Endothelial cell of umbilical vein (primary cell): ENCODE measurements around the gene GMEB2. TPM values are rescaled to one million over a fixed set of nuclear protein-coding genes. Genes with fewer than 3 reads are reported as not detected.

Experiments used
- BruUV-seq: library from RNA; stranded (reverse); fragments of 400-500 nt; replicated peaks from 2 replicates; lab custom pipeline; 2021; lab: Mats Ljungman, UMichigan
- CTCF ChIA-PET: fragments of 300-600, 350-600 bp; sonication (Branson Sonifier 250); formaldehyde crosslinking; loops from one replicate; lab custom pipeline; 2021; ENCODE audit warnings: antibody characterized with exemption, inconsistent platforms; lab: Charles Lee
- POLR2A ChIA-PET: fragments of 300-600, 350-600 bp; sonication (Branson Sonifier 250); formaldehyde crosslinking; loops from one replicate; lab custom pipeline; 2021; ENCODE audit warnings: antibody characterized with exemption, inconsistent platforms; lab: Charles Lee
- DNase-seq: peaks from one replicate; pipeline ENCODE4 v3.0.0-alpha.2; 2011; ENCODE audit warnings: low read depth, low spot score
- FAIRE-seq: peaks from 2 replicates; lab custom pipeline; 2011; peaks lifted over from hg19 to GRCh38; lab: Jason Lieb, UNC
- H2AFZ ChIP-seq: 2 replicates; pipeline ENCODE4 v1.6.0; 2012; ENCODE audit warnings: low read depth, low read length, control low read depth, inconsistent platforms
- H3K27ac ChIP-seq: 2 replicates; pipeline ENCODE4 v1.5.1; 2011; ENCODE audit warnings: low read depth, mild to moderate bottlenecking, control low read depth, low read length, moderate library complexity; ENCODE audit not compliant: insufficient read depth
- H3K27me3 ChIP-seq, 2 experiments: 2 replicates each; pipeline versions ENCODE4 v1.6.0 to v1.6.1; 2011; ENCODE audit warnings: low read length in 2 of 2, mixed read lengths in 1 of 2; ENCODE audit not compliant: control insufficient read depth in 2 of 2, insufficient read depth in 2 of 2
- H3K36me3 ChIP-seq, 2 experiments: 2 replicates in 1 of 2; 3 replicates in 1 of 2; pipeline ENCODE4 v1.5.1; 2011; ENCODE audit warnings: low read length in 2 of 2, mild to moderate bottlenecking in 1 of 2, moderate library complexity in 1 of 2; ENCODE audit not compliant: control insufficient read depth in 2 of 2, insufficient read depth in 2 of 2; ENCODE audit errors: extremely low read depth in 1 of 2
- H3K4me1 ChIP-seq: 3 replicates; pipeline ENCODE4 v1.5.1; 2011; ENCODE audit warnings: mild to moderate bottlenecking, low read length; ENCODE audit not compliant: control insufficient read depth, insufficient read depth; ENCODE audit errors: extremely low read depth
- H3K4me2 ChIP-seq: 2 replicates; pipeline ENCODE4 v1.6.1; 2011; ENCODE audit warnings: low read length, control low read depth, mixed read lengths; ENCODE audit not compliant: insufficient read depth
- H3K4me3 ChIP-seq, 3 experiments: fragments of 200-600 bp in 1 of 3; sonication (generic), shearing (Covaris generic) in 1 of 3; replicated peaks in 1 of 3; 2 replicates each; pipeline ENCODE4 v1.5.1; 2011 to 2016; ENCODE audit warnings: control low read depth in 3 of 3, low read length in 3 of 3, mild to moderate bottlenecking in 2 of 3, inconsistent platforms in 1 of 3, low read depth in 1 of 3, moderate library complexity in 1 of 3; ENCODE audit not compliant: insufficient read depth in 1 of 3
- H3K79me2 ChIP-seq: 2 replicates; pipeline ENCODE4 v1.6.0; 2012; ENCODE audit warnings: low read length, inconsistent platforms; ENCODE audit not compliant: control insufficient read depth, insufficient read depth
- H3K9ac ChIP-seq: replicated peaks from 2 replicates; pipeline ENCODE3; 2011; ENCODE audit warnings: low read length, control low read depth; ENCODE audit not compliant: insufficient read depth; ENCODE audit errors: extremely low read depth
- H3K9me1 ChIP-seq: replicated peaks from 3 replicates; pipeline ENCODE4 v1.6.0; 2011; ENCODE audit warnings: mild to moderate bottlenecking, low read length; ENCODE audit not compliant: control insufficient read depth, insufficient read depth; ENCODE audit errors: extremely low read depth
- H3K9me3 ChIP-seq: replicated peaks from 2 replicates; pipeline ENCODE4 v1.5.1; 2012; ENCODE audit warnings: low read length, inconsistent platforms; ENCODE audit not compliant: control insufficient read depth, insufficient read depth
- H4K20me1 ChIP-seq: replicated peaks from 2 replicates; pipeline ENCODE3; 2011; ENCODE audit warnings: mild to moderate bottlenecking, low read length; ENCODE audit not compliant: control insufficient read depth, insufficient read depth; ENCODE audit errors: extremely low read depth
- EZH2 ChIP-seq: IDR thresholded peaks from 2 replicates; pipeline ENCODE4 v1.6.1; 2012; ENCODE audit warnings: borderline replicate concordance, low read depth, mild to moderate bottlenecking, moderate library complexity, low read length, inconsistent platforms; ENCODE audit not compliant: severe bottlenecking
- FOS ChIP-seq: IDR thresholded peaks from 2 replicates; pipeline ENCODE4 v1.6.1; 2011; ENCODE audit warnings: mild to moderate bottlenecking, low read length, moderate library complexity, borderline replicate concordance; ENCODE audit not compliant: insufficient read depth
- GATA2 ChIP-seq: IDR thresholded peaks from 2 replicates; pipeline ENCODE4 v1.7.0; 2011; ENCODE audit warnings: low read depth, mild to moderate bottlenecking, moderate library complexity, mixed read lengths, low read length; ENCODE audit not compliant: insufficient read length, insufficient read depth
- JUN ChIP-seq: IDR thresholded peaks from 2 replicates; pipeline ENCODE4 v1.6.1; 2011; ENCODE audit warnings: borderline replicate concordance, low read depth; ENCODE audit not compliant: insufficient read length, insufficient read depth
- MYC ChIP-seq: IDR thresholded peaks from one replicate; pipeline ENCODE4 v1.6.1; 2011; ENCODE audit warnings: mild to moderate bottlenecking, low read depth, low read length
- POLR2A ChIP-seq: IDR thresholded peaks from 2 replicates; pipeline ENCODE4 v1.6.1; 2012; ENCODE audit warnings: low read depth, mild to moderate bottlenecking, control low read depth, low read length
- POLR2AphosphoS5 ChIP-seq: IDR thresholded peaks from 2 replicates; pipeline ENCODE4 v1.6.1; 2012; ENCODE audit warnings: low read depth, mild to moderate bottlenecking, control low read depth, low read length, moderate library complexity; ENCODE audit not compliant: insufficient read depth
- dilution Hi-C: fragments of 300-500 bp; cut with MboI; formaldehyde crosslinking; loops from one replicate; pipeline ENCODE4 v1.15.0; 2019; ENCODE audit warnings: low sequenced_read_pairs; ENCODE audit not compliant: extremely low pct_ligation_motif_present
- intact Hi-C: fragments of 100-400 bp; cut with micrococcal nuclease; formaldehyde crosslinking; loops from one replicate; pipeline ENCODE4 v1.10.0; 2022
- polyA plus RNA-seq, 4 experiments: library from polyadenylated mRNA; depleted of rRNA in 3 of 4; stranded (reverse) in 3 of 4; unstranded in 1 of 4; fragments of >200 nt; gene quantifications; 2 replicates each; pipeline versions ENCODE4 v1.2.1 to v1.2.3, GENCODE V29; 2011 to 2012; ENCODE audit warnings: missing spikeins in 1 of 4
- total RNA-seq: library from RNA; stranded (reverse); gene quantifications from 2 replicates; pipeline ENCODE4 v1.2.3, GENCODE V29; 2021
- TF ChIP-seq, protein P1 (sequence below), 2 donors: IDR thresholded peaks; 1 replicate in 1 of 2; 2 replicates in 1 of 2; pipeline ENCODE4 v1.5.1; 2011; ENCODE audit warnings: low read length in 2 of 2, mild to moderate bottlenecking in 2 of 2, moderate library complexity in 2 of 2, control low read depth in 1 of 2, inconsistent platforms in 1 of 2, low read depth in 1 of 2; ENCODE audit not compliant: insufficient read depth in 1 of 2; ENCODE audit errors: extremely low read depth in 1 of 2
- TF ChIP-seq, protein P2 (sequence below): IDR thresholded peaks from 2 replicates; pipeline ENCODE4 v1.6.1; 2011; ENCODE audit not compliant: insufficient read depth, insufficient read length

GMEB2 gene
- total and polyA plus RNA-seq, 2 donors (not counting 3 experiments of a cell fraction or from before 2014, with no cell fraction given), result 12.7 to 14.1 TPM

DNA sequence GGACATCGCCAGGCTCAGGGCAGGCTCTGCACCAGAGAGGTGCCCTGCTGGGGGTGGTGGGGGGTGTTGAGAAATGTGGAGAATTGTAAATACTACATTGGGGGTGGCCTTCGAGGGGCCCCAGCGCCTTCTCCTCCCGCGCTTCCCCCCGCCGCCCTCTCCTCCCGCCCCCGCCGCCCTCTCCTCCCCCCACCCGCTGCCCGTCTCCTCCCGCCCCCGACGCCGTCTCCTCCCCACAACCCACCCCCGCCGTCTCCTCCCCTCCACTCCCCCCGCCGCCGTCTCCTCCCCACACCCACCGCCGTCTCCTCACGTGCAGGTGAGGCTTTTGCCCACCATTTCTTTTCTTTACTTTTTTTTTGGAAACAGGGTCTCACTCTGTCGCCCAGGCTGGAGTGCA, 77.9 kb downstream of the GMEB2 start:
- H3K4me2 ChIP-seq, result no peak overlapping the region
- H3K36me3 ChIP-seq, result no peaks in the 10 kb centered on the region
- H3K27ac ChIP-seq, result no peak overlapping the region
- dilution Hi-C loops (no loop called here), intact Hi-C loops (no loop called here)
- no peak for TF ChIP-seq EZH2
- TF ChIP-seq, protein P1, sequence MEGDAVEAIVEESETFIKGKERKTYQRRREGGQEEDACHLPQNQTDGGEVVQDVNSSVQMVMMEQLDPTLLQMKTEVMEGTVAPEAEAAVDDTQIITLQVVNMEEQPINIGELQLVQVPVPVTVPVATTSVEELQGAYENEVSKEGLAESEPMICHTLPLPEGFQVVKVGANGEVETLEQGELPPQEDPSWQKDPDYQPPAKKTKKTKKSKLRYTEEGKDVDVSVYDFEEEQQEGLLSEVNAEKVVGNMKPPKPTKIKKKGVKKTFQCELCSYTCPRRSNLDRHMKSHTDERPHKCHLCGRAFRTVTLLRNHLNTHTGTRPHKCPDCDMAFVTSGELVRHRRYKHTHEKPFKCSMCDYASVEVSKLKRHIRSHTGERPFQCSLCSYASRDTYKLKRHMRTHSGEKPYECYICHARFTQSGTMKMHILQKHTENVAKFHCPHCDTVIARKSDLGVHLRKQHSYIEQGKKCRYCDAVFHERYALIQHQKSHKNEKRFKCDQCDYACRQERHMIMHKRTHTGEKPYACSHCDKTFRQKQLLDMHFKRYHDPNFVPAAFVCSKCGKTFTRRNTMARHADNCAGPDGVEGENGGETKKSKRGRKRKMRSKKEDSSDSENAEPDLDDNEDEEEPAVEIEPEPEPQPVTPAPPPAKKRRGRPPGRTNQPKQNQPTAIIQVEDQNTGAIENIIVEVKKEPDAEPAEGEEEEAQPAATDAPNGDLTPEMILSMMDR (IDR thresholded peaks at IDR 0.05; ENCODE audit: extremely low read depth in 1 of 2, insufficient read depth in 1 of 2, low read depth in 1 of 2, low read length in 2 of 2), result no peak
- TF ChIP-seq, protein P2, sequence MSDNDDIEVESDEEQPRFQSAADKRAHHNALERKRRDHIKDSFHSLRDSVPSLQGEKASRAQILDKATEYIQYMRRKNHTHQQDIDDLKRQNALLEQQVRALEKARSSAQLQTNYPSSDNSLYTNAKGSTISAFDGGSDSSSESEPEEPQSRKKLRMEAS, result no peak
- no peak for TF ChIP-seq POLR2AphosphoS5
- TF ChIP-seq GATA2, result no peak
- no peak for TF ChIP-seq POLR2A
- no peak for TF ChIP-seq MYC
- no peak for TF ChIP-seq FOS
- TF ChIP-seq JUN, result no peak
- POLR2A ChIA-PET, result no interaction called here
- no peak overlapping the region for H2AFZ ChIP-seq
- no peaks in the 10 kb centered on the region for H3K9me3 ChIP-seq
- CTCF ChIA-PET, result no interaction called here
- FAIRE-seq, result no peak
- no peaks in the 10 kb centered on the region for H3K4me1 ChIP-seq
- H3K9me1 ChIP-seq, result no peaks in the 10 kb centered on the region
- no peaks in the 10 kb centered on the region for H3K27me3 ChIP-seq
- no TSS peak for BruUV-seq
- no peak for DNase-seq
- no peak overlapping the region for H3K4me3 ChIP-seq
- no peaks in the 10 kb centered on the region for H4K20me1 ChIP-seq
- no peak overlapping the region for H3K9ac ChIP-seq
- H3K79me2 ChIP-seq, result no peaks in the 10 kb centered on the region
